Endothelial cell of umbilical vein (primary cell): ENCODE measurements around the gene USP34. TPM values are rescaled to one million over a fixed set of nuclear protein-coding genes. Genes with fewer than 3 reads are reported as not detected.

Source experiments
- BruUV-seq: library from RNA; stranded (reverse); fragments of 400-500 nt; replicated peaks from 2 replicates; lab custom pipeline; 2021; lab: Mats Ljungman, UMichigan
- CTCF ChIA-PET: fragments of 300-600, 350-600 bp; sonication (Branson Sonifier 250); formaldehyde crosslinking; loops from one replicate; lab custom pipeline; 2021; ENCODE audit warnings: antibody characterized with exemption, inconsistent platforms; lab: Charles Lee
- POLR2A ChIA-PET: fragments of 300-600, 350-600 bp; sonication (Branson Sonifier 250); formaldehyde crosslinking; loops from one replicate; lab custom pipeline; 2021; ENCODE audit warnings: antibody characterized with exemption, inconsistent platforms; lab: Charles Lee
- DNase-seq: peaks from one replicate; pipeline ENCODE4 v3.0.0-alpha.2; 2011; ENCODE audit warnings: low read depth, low spot score
- FAIRE-seq: peaks from 2 replicates; lab custom pipeline; 2011; peaks lifted over from hg19 to GRCh38; lab: Jason Lieb, UNC
- H2AFZ ChIP-seq: 2 replicates; pipeline ENCODE4 v1.6.0; 2012; ENCODE audit warnings: low read depth, low read length, control low read depth, inconsistent platforms
- H3K27ac ChIP-seq: 2 replicates; pipeline ENCODE4 v1.5.1; 2011; ENCODE audit warnings: low read depth, mild to moderate bottlenecking, control low read depth, low read length, moderate library complexity; ENCODE audit not compliant: insufficient read depth
- H3K27me3 ChIP-seq, 2 experiments: 2 replicates each; pipeline versions ENCODE4 v1.6.0 to v1.6.1; 2011; ENCODE audit warnings: low read length in 2 of 2, mixed read lengths in 1 of 2; ENCODE audit not compliant: control insufficient read depth in 2 of 2, insufficient read depth in 2 of 2
- H3K36me3 ChIP-seq, 2 experiments: 2 replicates in 1 of 2; 3 replicates in 1 of 2; pipeline ENCODE4 v1.5.1; 2011; ENCODE audit warnings: low read length in 2 of 2, mild to moderate bottlenecking in 1 of 2, moderate library complexity in 1 of 2; ENCODE audit not compliant: control insufficient read depth in 2 of 2, insufficient read depth in 2 of 2; ENCODE audit errors: extremely low read depth in 1 of 2
- H3K4me1 ChIP-seq: 3 replicates; pipeline ENCODE4 v1.5.1; 2011; ENCODE audit warnings: mild to moderate bottlenecking, low read length; ENCODE audit not compliant: control insufficient read depth, insufficient read depth; ENCODE audit errors: extremely low read depth
- H3K4me2 ChIP-seq: 2 replicates; pipeline ENCODE4 v1.6.1; 2011; ENCODE audit warnings: low read length, control low read depth, mixed read lengths; ENCODE audit not compliant: insufficient read depth
- H3K4me3 ChIP-seq, 3 experiments: fragments of 200-600 bp in 1 of 3; sonication (generic), shearing (Covaris generic) in 1 of 3; replicated peaks in 1 of 3; 2 replicates each; pipeline ENCODE4 v1.5.1; 2011 to 2016; ENCODE audit warnings: control low read depth in 3 of 3, low read length in 3 of 3, mild to moderate bottlenecking in 2 of 3, inconsistent platforms in 1 of 3, low read depth in 1 of 3, moderate library complexity in 1 of 3; ENCODE audit not compliant: insufficient read depth in 1 of 3
- H3K79me2 ChIP-seq: 2 replicates; pipeline ENCODE4 v1.6.0; 2012; ENCODE audit warnings: low read length, inconsistent platforms; ENCODE audit not compliant: control insufficient read depth, insufficient read depth
- H3K9ac ChIP-seq: replicated peaks from 2 replicates; pipeline ENCODE3; 2011; ENCODE audit warnings: low read length, control low read depth; ENCODE audit not compliant: insufficient read depth; ENCODE audit errors: extremely low read depth
- H3K9me1 ChIP-seq: replicated peaks from 3 replicates; pipeline ENCODE4 v1.6.0; 2011; ENCODE audit warnings: mild to moderate bottlenecking, low read length; ENCODE audit not compliant: control insufficient read depth, insufficient read depth; ENCODE audit errors: extremely low read depth
- H3K9me3 ChIP-seq: replicated peaks from 2 replicates; pipeline ENCODE4 v1.5.1; 2012; ENCODE audit warnings: low read length, inconsistent platforms; ENCODE audit not compliant: control insufficient read depth, insufficient read depth
- H4K20me1 ChIP-seq: replicated peaks from 2 replicates; pipeline ENCODE3; 2011; ENCODE audit warnings: mild to moderate bottlenecking, low read length; ENCODE audit not compliant: control insufficient read depth, insufficient read depth; ENCODE audit errors: extremely low read depth
- CTCF ChIP-seq, 2 donors: IDR thresholded peaks; 1 replicate in 1 of 2; 2 replicates in 1 of 2; pipeline ENCODE4 v1.5.1; 2011; ENCODE audit warnings: low read length in 2 of 2, mild to moderate bottlenecking in 2 of 2, moderate library complexity in 2 of 2, control low read depth in 1 of 2, inconsistent platforms in 1 of 2, low read depth in 1 of 2; ENCODE audit not compliant: insufficient read depth in 1 of 2; ENCODE audit errors: extremely low read depth in 1 of 2
- EZH2 ChIP-seq: IDR thresholded peaks from 2 replicates; pipeline ENCODE4 v1.6.1; 2012; ENCODE audit warnings: borderline replicate concordance, low read depth, mild to moderate bottlenecking, moderate library complexity, low read length, inconsistent platforms; ENCODE audit not compliant: severe bottlenecking
- FOS ChIP-seq: IDR thresholded peaks from 2 replicates; pipeline ENCODE4 v1.6.1; 2011; ENCODE audit warnings: mild to moderate bottlenecking, low read length, moderate library complexity, borderline replicate concordance; ENCODE audit not compliant: insufficient read depth
- GATA2 ChIP-seq: IDR thresholded peaks from 2 replicates; pipeline ENCODE4 v1.7.0; 2011; ENCODE audit warnings: low read depth, mild to moderate bottlenecking, moderate library complexity, mixed read lengths, low read length; ENCODE audit not compliant: insufficient read length, insufficient read depth
- JUN ChIP-seq: IDR thresholded peaks from 2 replicates; pipeline ENCODE4 v1.6.1; 2011; ENCODE audit warnings: borderline replicate concordance, low read depth; ENCODE audit not compliant: insufficient read length, insufficient read depth
- MAX ChIP-seq: IDR thresholded peaks from 2 replicates; pipeline ENCODE4 v1.6.1; 2011; ENCODE audit not compliant: insufficient read depth, insufficient read length
- POLR2A ChIP-seq: IDR thresholded peaks from 2 replicates; pipeline ENCODE4 v1.6.1; 2012; ENCODE audit warnings: low read depth, mild to moderate bottlenecking, control low read depth, low read length
- POLR2AphosphoS5 ChIP-seq: IDR thresholded peaks from 2 replicates; pipeline ENCODE4 v1.6.1; 2012; ENCODE audit warnings: low read depth, mild to moderate bottlenecking, control low read depth, low read length, moderate library complexity; ENCODE audit not compliant: insufficient read depth
- dilution Hi-C: fragments of 300-500 bp; cut with MboI; formaldehyde crosslinking; loops from one replicate; pipeline ENCODE4 v1.15.0; 2019; ENCODE audit warnings: low sequenced_read_pairs; ENCODE audit not compliant: extremely low pct_ligation_motif_present
- intact Hi-C: fragments of 100-400 bp; cut with micrococcal nuclease; formaldehyde crosslinking; loops from one replicate; pipeline ENCODE4 v1.10.0; 2022
- polyA plus RNA-seq, 4 experiments: library from polyadenylated mRNA; depleted of rRNA in 3 of 4; stranded (reverse) in 3 of 4; unstranded in 1 of 4; fragments of >200 nt; gene quantifications; 2 replicates each; pipeline versions ENCODE4 v1.2.1 to v1.2.3, GENCODE V29; 2011 to 2012; ENCODE audit warnings: missing spikeins in 1 of 4
- total RNA-seq: library from RNA; stranded (reverse); gene quantifications from 2 replicates; pipeline ENCODE4 v1.2.3, GENCODE V29; 2021

USP34 gene
- total and polyA plus RNA-seq, 2 donors (not counting 3 experiments of a cell fraction or from before 2014, with no cell fraction given), result 46.3 to 96.9 TPM

- H3K4me1 ChIP-seq, result peaks cover 28% of the 10 kb centered on the region
- no peaks in the 10 kb centered on the region for H3K79me2 ChIP-seq
- DNase-seq (no peak), FAIRE-seq (no peak)
- no peak overlapping the region for H3K4me2 ChIP-seq
- dilution Hi-C loops (no loop called here), intact Hi-C loops (no loop called here)
- POLR2A ChIA-PET, result no interaction called here
- peaks cover 2 to 3% of the 10 kb centered on the region in 2 experiments for H3K36me3 ChIP-seq
- no peaks in the 10 kb centered on the region for H3K9me3 ChIP-seq
- H4K20me1 ChIP-seq, result no peaks in the 10 kb centered on the region
- CTCF ChIA-PET, result no interaction called here
- H2AFZ ChIP-seq, result no peak overlapping the region
- no peak overlapping the region for H3K4me3 ChIP-seq
- no peak overlapping the region for H3K27ac ChIP-seq
- H3K9me1 ChIP-seq, result no peaks in the 10 kb centered on the region
- BruUV-seq, result no TSS peak
- no peak overlapping the region for H3K9ac ChIP-seq
- TF ChIP-seq FOS (no peak), POLR2A (no peak), MAX (no peak), EZH2 (no peak)
- H3K27me3 ChIP-seq, result no peaks in the 10 kb centered on the region
Measured at GRCh38 chr2:61257446-61257845, 213.4 kb downstream of the USP34 start.

GRCh38 chr2:61255580-61256437 is 215.1 kb downstream of the USP34 start:
- CTCF ChIA-PET, result interaction anchor here (0.7 to 2.4 kb wide), 8 partner anchors 9 to 120 kb away, joined by 4 to 10 read pairs (median 4); no protein-coding TSS in a partner anchor
- intact Hi-C loops, result no loop called here

More at GRCh38 chr2:61255580-61256437, 215.1 kb downstream of the USP34 start:
- no TSS peak for BruUV-seq
- H3K27ac ChIP-seq, result peak overlapping the region; percentile 94
- peak; percentile 86 for DNase-seq
- H3K36me3 ChIP-seq, result peaks cover 2 to 3% of the 10 kb centered on the region in 2 experiments
- peak; percentile 84 for FAIRE-seq
- TF ChIP-seq FOS (peak; percentile 82), JUN (peak; percentile 91), EZH2 (no peak), GATA2 (peak; percentile 96), POLR2AphosphoS5 (peak; percentile 75), POLR2A (no peak), CTCF (IDR thresholded peaks at IDR 0.05; ENCODE audit: extremely low read depth in 1 of 2, insufficient read depth in 1 of 2, low read depth in 1 of 2, low read length in 2 of 2) (no peak), MAX (no peak)
- H3K4me1 ChIP-seq, result peaks cover 28% of the 10 kb centered on the region
- H3K27me3 ChIP-seq, result no peaks in the 10 kb centered on the region
- no peaks in the 10 kb centered on the region for H3K9me1 ChIP-seq
- H2AFZ ChIP-seq, result no peak overlapping the region
- POLR2A ChIA-PET, result interaction anchor here (0.6 to 1.4 kb wide), 3 partner anchors 17 to 212 kb away, joined by 3 to 5 read pairs (median 4); no protein-coding TSS in a partner anchor
- no peak overlapping the region for H3K4me3 ChIP-seq
- peak overlapping the region; percentile 66 for H3K9ac ChIP-seq
- dilution Hi-C loops, result no loop called here
- H3K9me3 ChIP-seq, result no peaks in the 10 kb centered on the region
- H3K4me2 ChIP-seq, result peak overlapping the region; percentile 78
- H4K20me1 ChIP-seq, result no peaks in the 10 kb centered on the region
- H3K79me2 ChIP-seq, result no peaks in the 10 kb centered on the region
